ENCODE results near the gene ATP10D. TPM values are rescaled to one million over a fixed set of nuclear protein-coding genes. Genes with fewer than 3 reads are reported as not detected.

Gene ATP10D
- total and polyA plus RNA-seq, 2 donors (not counting 3 experiments of a cell fraction or from before 2014, with no cell fraction given), result 34.1 to 40.2 TPM

- ChIA-PET CTCF (interaction anchor here (0.9 to 2.3 kb wide), 3 partner anchors 9 to 78 kb away, joined by 3 to 7 read pairs (median 3); no protein-coding TSS in a partner anchor), POLR2A (no interaction called here)
- TF ChIP-seq JUN (IDR thresholded peaks at IDR 0.05; ENCODE audit: borderline replicate concordance, insufficient read depth, insufficient read length, low read depth), result no peak
- TF ChIP-seq GATA2 (IDR thresholded peaks at IDR 0.05; ENCODE audit: insufficient read depth, insufficient read length, low read depth, low read length), result no peak
- no peak for TF ChIP-seq FOS (IDR thresholded peaks at IDR 0.05; ENCODE audit: borderline replicate concordance, insufficient read depth, low read length)
- no peak for TF ChIP-seq MYC (IDR thresholded peaks at IDR 0.05; ENCODE audit: low read depth, low read length)
- no peak for TF ChIP-seq POLR2A (IDR thresholded peaks at IDR 0.05; ENCODE audit: low read depth, low read length)
- TF ChIP-seq EZH2 (IDR thresholded peaks at IDR 0.05; ENCODE audit: borderline replicate concordance, low read depth, low read length, severe bottlenecking), result no peak
- TF ChIP-seq CTCF (IDR thresholded peaks at IDR 0.05; ENCODE audit: extremely low read depth in 1 of 2, insufficient read depth in 1 of 2, low read depth in 1 of 2, low read length in 2 of 2), result no peak
- TF ChIP-seq POLR2AphosphoS5 (IDR thresholded peaks at IDR 0.05; ENCODE audit: insufficient read depth, low read depth, low read length), result no peak
- no peak for TF ChIP-seq MAX (IDR thresholded peaks at IDR 0.05; ENCODE audit: insufficient read depth, insufficient read length)
- Histone ChIP-seq H3K4me3 (replicated peaks in 1 of 3; ENCODE audit: insufficient read depth in 1 of 3, low read depth in 1 of 3, low read length in 3 of 3) (no peak overlapping the region), H3K4me2 (ENCODE audit: insufficient read depth, low read length) (no peak overlapping the region), H3K79me2 (ENCODE audit: control insufficient read depth, insufficient read depth, low read length) (peaks cover 7% of the 10 kb centered on the region), H3K9me3 (replicated peaks; ENCODE audit: control insufficient read depth, insufficient read depth, low read length) (no peaks in the 10 kb centered on the region), H3K27me3 (ENCODE audit: control insufficient read depth in 2 of 2, insufficient read depth in 2 of 2, low read length in 2 of 2) (no peaks in the 10 kb centered on the region), H4K20me1 (replicated peaks; ENCODE audit: control insufficient read depth, extremely low read depth, insufficient read depth, low read length) (no peaks in the 10 kb centered on the region), H3K36me3 (ENCODE audit: control insufficient read depth in 2 of 2, extremely low read depth in 1 of 2, insufficient read depth in 2 of 2, low read length in 2 of 2) (peaks cover 0 to 2% of the 10 kb centered on the region in 2 experiments), H2AFZ (ENCODE audit: low read depth, low read length) (no peak overlapping the region), H3K9me1 (replicated peaks; ENCODE audit: control insufficient read depth, extremely low read depth, insufficient read depth, low read length) (no peaks in the 10 kb centered on the region), H3K4me1 (ENCODE audit: control insufficient read depth, extremely low read depth, insufficient read depth, low read length) (peaks cover 8% of the 10 kb centered on the region), H3K27ac (ENCODE audit: insufficient read depth, low read depth, low read length) (no peak overlapping the region), H3K9ac (replicated peaks; ENCODE audit: extremely low read depth, insufficient read depth, low read length) (no peak overlapping the region)
- BruUV-seq (replicated peaks), result no TSS peak
- intact Hi-C loops (cut with micrococcal nuclease), result loop anchor here (5.0 to 10.0 kb wide), 2 partner anchors 89 to 346 kb away; partner anchors contain the start of gene CORIN
- FAIRE-seq, result no peak
- DNase-seq (ENCODE audit: low read depth, low spot score), result no peak
- dilution Hi-C loops (cut with MboI; ENCODE audit: extremely low pct_ligation_motif_present, low sequenced_read_pairs), result no loop called here
These were observed 3.6 kb downstream of the ATP10D start for GRCh38 chr4:47488706-47489105.
